Measurements from ENCODE around the gene STAMBP.
"Not testable (repeated sequence)": the region's sequence is repeated elsewhere in the genome, so short reads cannot be mapped to it uniquely, and the experiment has no call there.

The STAMBP gene
- long read RNA-seq, donor 1, full-length matches to known transcripts, result 5 of 16 reads
- long read RNA-seq, donor 1, partial matches to known transcripts, result 11 of 16 reads
- long read RNA-seq, donor 1, other reads (novel, unspliced or antisense), result 0 of 16 reads
- long read RNA-seq, donor 2, full-length matches to known transcripts, result 3 of 15 reads
- long read RNA-seq, donor 2, partial matches to known transcripts, result 0 of 15 reads
- long read RNA-seq, donor 2, other reads (novel, unspliced or antisense), result 12 of 15 reads
- long read RNA-seq, donor 3, full-length matches to known transcripts, result 2 of 2 reads
- long read RNA-seq, donor 3, partial matches to known transcripts, result 0 of 2 reads
- long read RNA-seq, donor 3, other reads (novel, unspliced or antisense), result 0 of 2 reads
- long read RNA-seq, donor 4, full-length matches to known transcripts, result 6 of 32 reads
- long read RNA-seq, donor 4, partial matches to known transcripts, result 26 of 32 reads
- long read RNA-seq, donor 4, other reads (novel, unspliced or antisense), result 0 of 32 reads
- long read RNA-seq, donor 5, full-length matches to known transcripts, result 5 of 5 reads
- long read RNA-seq, donor 5, partial matches to known transcripts, result 0 of 5 reads
- long read RNA-seq, donor 5, other reads (novel, unspliced or antisense), result 0 of 5 reads
- long read RNA-seq, donor 6, full-length matches to known transcripts, result 5 of 10 reads
- long read RNA-seq, donor 6, partial matches to known transcripts, result 5 of 10 reads
- long read RNA-seq, donor 6, other reads (novel, unspliced or antisense), result 0 of 10 reads
- long read RNA-seq, donor 7, full-length matches to known transcripts, result 2 of 26 reads
- long read RNA-seq, donor 7, partial matches to known transcripts, result 24 of 26 reads
- long read RNA-seq, donor 7, other reads (novel, unspliced or antisense), result 0 of 26 reads
- long read RNA-seq, donor 8, full-length matches to known transcripts, result 6 of 14 reads
- long read RNA-seq, donor 8, partial matches to known transcripts, result 8 of 14 reads
- long read RNA-seq, donor 8, other reads (novel, unspliced or antisense), result 0 of 14 reads

DNA sequence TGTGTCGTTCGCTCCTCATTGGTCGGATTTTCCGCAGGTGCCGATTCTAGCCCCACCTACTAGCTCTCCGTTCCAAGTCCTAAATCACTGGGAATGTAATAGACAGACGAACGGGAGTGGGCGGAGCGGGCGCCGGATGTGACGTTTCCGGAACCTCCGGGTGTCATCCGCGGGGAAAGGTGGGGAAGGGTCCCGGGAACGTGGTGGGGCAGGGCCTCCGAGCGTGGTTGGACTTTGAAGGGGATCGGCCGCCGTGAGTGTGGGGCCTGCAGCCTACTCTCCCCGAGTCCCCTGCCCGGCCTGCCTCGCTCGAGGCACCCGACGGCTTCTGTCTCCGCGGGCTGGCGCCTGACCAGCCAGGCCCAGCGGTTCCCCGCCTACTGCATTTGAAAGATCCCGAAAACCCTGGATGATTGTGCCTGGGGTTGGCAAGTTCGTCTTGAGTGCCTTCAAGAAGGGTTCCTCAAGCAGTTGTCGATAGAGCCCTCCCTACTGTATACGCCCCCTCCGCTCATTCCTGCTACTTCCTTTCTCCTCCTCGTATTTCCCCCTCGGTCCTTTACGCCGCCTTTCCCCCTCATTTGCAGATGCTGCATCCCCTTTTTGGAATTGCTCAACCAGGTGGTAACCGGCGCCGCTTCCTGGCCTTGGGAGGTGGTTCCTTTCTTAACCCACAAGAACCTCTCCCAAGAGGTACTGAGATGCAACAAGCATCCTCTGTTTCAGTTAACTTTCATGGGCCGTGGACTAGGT, at the start of gene STAMBP:
Gene STAMBP (plus strand): TSS at position 144 of the 753 bp plus-strand sequence. CDS start 1,896 bp downstream, outside the sequence.
- DNase-seq, result peak; percentile 92

DNA sequence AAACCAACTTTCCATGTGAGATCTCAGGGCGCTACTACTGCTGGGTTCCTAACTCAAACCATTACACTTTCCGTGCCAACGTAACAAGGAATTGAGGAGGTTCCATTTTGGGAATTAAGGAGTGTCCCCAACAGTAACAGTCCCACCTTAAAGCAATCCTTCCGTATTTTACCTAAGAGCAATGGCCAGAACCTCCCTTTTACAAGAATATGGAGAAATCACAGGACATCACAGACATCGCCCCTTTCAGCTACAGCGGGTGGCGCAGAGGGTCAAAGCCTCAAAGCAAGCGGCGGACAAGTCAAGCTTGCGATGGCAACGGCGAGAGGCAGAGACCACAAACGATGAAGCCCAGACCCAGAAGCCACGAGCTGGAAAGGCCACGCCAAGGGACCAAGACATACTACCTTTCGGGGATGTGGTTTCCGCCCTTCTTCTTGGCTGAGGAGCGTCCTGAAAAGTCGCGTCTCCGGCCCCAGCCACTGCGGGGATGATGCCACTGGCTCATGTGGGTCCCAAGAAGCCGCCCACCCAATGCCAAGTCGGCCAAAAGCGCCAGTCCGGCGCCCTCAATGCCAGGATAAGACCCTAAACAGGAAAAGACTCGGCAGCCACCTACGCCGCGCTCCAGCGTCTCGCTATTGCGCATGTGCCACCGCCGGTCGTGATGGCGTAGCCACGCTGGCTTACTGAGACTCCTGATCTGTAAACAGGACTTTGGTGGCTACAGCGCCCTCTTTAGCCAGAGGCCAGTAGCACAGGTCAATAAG, 49.1 kb upstream of the STAMBP start, which contains the start of gene DUSP11:
Gene DUSP11 (minus strand): TSS at position 637 of the 770 bp plus-strand sequence. CDS start 129 bp downstream, at position 508.
- DNase-seq, result peak; percentile 88

DNA sequence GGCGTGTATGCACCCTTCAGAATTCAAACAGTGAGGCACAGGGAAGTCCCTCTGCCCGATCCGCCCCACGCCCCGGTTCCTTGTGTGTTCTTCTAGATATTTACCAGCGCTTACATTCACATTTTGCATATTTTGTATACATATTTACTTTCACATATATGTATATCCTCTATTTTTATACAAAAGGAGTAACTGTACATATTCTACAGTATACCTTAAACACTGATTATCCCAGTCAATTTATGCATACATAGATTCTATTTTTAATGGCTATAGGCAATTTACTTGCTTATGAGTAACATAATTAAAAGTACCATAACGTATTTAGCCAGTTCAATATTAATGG, 48.6 kb upstream of the STAMBP start:
- DNase-seq, result no peak

DNA sequence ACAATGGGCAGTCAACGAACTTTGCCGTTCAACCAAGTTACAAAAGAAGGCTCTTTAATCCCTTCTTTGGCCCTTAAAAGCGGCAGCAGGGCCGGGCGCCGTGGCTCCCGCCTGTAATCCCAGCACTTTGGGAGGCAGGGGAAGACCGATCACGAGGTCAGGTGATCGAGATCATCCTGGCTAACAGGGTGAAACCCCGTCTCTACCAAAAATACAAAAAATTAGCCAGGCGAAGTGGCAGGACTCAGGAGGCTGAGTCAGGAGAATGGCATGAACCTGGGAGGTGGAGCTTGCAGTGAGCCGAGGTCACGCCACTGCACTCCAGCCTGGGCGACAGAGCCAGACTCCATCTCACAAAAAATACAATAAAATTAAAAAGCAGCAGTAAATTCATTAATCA, 45.4 kb upstream of the STAMBP start:
- DNase-seq, result not testable (repeated sequence)

DNA sequence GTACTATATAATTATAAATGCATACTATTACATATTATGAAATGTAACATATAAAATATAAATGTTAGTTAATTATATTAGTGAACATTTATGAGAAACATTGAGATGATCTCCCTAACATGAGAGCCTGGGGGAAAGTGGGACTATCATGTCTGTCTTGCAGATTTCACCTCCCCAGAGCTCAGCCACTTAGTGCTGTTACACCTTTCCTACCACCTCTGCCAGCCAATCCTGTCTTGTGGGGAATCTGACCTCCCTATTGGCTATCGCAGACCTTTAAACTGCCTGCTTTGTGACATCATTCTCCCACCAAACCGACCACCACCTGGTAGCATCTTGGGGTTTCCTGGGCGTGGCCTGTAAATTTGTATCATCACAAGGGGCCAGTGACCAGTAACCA, 44.9 kb upstream of the STAMBP start, which contains the start of gene C2orf78:
Gene C2orf78 (plus strand): TSS at position 301 of the 400 bp plus-strand sequence. CDS start 127 bp downstream, outside the sequence.
- not testable (repeated sequence) for DNase-seq

DNA sequence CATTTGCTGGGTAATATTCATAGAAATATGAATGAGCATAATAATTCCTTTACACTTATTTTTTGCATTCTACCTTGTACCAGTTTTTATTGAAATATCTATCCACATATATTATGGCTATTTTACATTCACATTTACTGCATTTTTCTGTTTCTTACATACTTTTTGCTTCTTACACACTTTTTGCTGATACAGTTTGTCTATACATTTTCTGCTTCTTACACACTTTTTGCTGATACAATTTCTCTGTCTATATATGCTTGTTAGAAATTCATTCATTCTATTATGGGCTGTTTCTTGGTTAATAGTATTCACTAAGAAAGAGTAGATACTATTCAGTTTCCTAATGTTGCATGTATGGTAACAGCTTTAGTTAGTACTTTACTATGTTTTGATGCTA, 16.9 kb upstream of the STAMBP start:
- DNase-seq, result no peak

DNA sequence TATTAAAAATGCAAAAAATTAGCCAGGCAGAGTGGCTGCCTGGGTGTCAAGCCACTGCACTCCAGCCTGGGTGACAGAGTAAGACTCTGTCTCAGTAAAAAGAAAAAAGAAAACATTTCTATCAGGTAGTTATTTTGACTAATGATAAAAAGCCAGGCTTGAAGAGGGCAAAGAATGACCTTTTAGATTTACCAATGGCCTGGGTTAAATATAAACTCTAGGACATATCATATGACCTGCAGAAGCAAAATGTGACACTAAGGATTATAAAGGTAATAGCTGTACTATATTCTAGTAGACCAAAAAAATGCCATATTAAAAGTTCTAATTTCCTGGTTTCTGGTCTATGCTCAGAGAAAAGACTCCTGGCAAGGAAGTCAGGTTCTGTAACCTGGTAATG, 16.1 kb upstream of the STAMBP start:
- DNase-seq, result no peak

DNA sequence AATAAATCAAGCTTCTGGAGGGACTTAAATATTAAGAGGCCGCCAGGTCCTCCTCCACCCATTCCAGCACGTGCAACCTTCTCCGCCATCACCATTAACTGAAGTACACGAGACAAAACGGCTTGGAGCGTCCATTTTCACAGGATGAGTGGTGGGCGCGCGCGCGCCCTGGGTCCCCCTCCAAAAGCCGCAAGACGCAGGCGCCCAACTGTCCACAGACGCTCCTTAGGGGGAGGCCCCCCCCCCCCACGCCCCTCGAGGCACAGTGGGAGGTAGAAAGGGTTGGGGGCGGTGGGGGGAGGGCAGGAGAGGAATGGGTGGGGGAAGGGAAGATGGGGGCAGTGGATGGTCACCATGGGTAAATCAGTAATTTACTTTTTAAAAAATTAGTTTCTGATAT, 10.5 kb upstream of the STAMBP start:
- DNase-seq, result no peak

DNA sequence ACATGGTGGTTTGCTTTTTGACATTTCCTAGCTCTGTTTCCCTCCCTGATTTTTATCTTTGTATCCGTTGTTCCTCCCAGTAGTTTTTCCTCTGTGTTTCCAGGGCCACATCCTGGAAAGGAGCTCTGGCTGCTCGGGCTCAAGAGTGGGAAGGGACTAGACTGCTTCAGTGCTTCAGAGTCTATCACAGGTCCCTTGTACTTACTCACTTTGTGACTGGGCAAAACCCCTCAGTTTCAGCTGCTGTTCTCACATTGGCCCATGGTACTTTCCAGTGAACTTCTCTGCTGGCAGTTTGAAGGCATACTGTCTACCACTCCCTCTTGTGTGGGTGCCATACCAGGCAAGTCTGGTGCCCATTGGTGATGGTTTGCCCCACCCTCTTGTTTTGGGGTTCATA, 7.5 kb upstream of the STAMBP start:
- no peak for DNase-seq

DNA sequence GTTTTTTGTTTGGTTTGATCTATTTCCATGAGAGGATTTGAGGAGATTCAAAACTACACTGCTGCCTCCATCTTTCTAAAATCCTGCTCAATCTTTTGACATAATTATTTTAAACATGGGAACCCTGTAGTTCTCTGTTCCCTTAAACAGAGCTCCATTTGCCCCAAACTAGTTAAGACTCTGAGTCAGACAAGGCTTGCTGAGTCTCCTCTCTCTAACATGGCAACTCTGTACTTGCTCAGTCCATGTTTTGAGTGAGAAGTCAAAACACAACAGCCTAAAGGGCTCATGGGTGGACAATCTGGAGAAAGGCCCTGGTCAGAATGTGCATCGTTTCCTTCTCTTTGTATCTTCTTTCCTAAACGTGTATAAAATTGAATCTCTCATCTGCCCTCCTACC, 7.1 kb upstream of the STAMBP start:
- no peak for DNase-seq

DNA sequence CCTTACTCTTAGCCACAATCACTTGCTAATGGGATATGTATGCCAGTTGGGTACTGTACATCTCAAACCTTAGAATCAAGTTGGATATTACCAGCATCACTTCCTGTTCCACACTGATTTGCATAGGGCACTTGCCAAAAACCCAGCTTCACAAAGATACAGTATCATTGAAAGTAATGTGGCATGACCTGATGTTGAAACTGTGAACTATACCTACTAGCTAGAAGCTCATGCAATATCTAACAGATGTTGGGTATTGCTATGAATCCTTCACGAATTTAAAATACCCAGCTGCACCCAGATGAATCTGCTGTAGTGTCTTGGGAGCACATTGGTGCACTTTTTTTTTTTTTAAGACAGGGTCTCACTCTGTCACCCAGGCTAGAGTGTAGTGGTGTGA, 6.5 kb upstream of the STAMBP start:
- DNase-seq, result no peak

DNA sequence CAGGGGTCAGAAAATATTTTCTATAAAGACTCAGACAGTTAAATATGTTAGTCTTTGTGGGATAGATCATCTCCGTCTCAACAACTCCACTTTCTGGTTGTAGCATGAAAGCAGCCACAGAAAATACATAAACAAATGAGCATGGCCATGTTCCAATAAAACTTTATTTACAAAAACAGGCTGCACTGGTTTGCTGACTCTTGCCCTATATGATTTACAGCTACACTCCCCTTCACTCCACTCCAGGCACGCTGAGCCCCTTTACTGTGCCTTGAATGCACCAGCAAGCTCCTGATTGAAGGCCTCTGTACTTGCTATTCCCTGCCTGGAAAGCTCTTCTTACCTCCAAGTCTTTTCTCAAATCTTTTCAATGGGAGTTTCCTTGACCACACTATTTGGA, 5.8 kb upstream of the STAMBP start:
- DNase-seq, result no peak

DNA sequence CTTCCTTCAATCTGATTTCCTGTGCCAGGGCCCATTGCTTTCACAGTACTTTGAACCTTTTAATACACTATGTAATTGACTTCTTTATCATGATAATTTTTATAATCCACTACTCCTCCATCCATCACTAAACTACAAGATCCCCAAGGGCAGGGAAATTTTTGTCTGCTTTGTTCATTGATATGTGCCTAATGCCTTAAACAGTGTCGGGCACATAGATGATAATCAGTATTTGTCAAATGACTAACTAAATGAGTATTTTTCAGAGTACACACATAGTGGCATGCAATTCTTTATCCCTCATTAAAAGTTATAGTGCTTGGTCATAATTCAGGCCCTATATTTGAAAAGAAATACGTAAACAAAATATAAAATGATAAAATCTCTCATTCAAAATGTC, 5.3 kb upstream of the STAMBP start:
- no peak for DNase-seq

DNA sequence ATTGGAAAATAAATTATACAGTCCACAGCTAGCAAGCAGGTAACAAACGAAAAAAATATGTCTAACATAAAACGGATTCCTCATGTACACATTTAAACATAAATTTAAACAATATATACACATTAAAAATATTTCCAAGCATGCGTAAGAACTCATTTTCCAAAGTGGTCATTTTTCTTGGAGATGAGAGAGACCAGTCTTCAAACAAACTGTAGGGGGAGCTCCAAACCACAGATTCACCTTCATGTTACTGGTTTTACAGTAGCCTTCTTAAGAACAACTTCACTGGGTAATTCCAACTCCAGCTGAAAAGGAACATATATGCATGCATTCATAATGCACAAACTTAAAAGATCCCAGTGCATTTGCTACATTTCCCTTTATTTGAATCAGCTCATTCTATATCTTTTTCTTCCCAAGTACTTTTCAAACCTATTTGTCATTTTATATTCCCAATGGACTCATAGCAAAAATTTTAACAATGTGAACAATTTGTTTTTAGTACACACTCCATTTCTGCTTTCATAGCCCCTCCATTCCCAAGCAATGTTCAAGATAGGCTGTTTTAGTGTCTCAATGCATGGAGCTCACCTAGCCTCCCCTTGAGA, 4.7 kb upstream of the STAMBP start:
- DNase-seq, result peak; percentile 26

DNA sequence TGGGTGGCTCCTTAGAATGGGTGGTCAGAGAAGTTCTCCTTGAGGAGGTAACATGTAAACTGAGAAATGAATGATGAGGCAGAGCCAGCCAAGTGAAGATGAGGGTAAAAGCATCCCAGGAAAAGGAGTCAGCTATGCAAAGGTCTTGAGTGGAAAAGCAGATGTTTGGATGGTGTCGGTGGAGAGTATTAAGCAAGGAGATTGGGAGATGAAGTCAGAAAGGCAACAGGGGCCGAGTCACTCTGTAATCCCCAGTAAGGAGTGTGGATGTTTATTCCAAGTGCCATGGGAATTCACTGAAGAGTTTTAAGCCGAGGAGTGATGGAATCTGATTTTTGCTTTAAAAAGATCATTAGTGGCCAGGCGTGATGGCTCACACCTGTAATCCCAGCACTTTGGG, 3.4 kb upstream of the STAMBP start:
- no peak for DNase-seq

DNA sequence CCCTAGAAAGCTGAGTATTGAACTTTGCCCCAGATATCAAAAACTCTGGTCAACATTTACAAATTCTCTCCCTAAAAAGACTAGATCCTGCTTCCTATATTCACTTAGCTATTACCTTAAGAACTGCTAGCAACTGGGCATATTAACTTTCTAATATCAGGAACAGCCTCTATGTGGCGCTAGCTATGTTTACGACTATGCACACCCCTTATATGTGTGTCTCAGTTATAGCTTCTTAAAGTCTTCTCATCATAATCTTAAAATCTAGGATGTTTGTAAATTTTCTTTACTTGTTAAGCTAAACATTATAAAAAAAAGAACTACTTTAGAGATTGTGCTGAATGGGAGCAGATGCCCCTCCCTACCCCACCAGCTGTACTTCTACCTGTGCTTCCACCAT, 1.7 kb upstream of the STAMBP start:
- no peak for DNase-seq

DNA sequence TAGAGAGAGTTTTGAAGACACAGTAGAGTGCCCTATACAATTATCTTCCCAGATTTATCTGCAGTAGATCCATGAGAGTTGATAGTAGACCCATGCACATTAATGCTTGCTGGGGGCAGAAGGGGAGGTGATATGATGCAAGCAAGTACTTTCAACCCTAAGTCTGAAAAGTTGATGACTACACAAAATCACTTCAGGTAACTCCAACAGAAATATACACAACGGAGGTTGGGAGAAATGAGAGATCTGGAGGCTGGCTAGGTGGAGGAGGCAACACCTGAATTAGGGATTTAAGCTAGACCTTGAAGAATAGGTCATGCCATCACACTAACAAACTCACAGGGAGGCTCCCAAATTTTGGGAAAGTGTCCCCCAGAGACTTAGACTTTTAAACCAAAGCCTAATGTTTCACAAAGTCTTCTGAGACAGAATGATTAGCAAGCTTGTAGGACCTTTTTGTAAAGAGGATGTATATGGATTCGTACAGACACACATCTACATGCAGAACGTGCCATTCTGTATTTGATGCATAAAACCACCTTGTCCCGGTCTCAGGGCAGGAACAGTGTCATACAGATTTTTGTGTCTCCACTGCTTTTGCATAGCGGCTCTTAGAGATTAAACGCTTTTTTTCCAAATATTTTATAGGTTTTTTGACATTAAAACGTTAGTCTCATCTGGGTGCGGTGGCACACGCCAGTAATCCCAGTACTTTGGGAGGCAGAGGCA, 937 bp upstream of the STAMBP start:
- no peak for DNase-seq

DNA sequence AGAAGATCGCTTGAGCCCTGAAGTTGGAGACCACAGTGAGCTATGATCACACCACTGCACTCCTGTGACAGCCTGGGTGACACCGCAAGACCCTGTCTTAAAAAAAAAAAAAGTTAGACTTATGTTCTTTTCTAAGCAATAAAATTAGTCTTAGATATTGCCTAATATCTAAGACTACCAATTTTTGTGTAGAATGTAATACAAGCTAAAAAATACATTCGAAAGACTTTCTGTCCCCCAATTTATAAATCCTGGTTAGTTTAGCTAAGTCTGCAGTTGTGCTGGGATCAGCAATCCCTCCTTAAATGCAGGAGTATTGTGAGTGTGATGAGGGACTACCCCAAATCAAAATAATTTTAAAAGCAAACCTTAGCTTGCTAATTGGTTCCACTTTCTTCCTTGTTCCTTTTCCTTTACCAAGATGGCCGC, 358 bp upstream of the STAMBP start:
- DNase-seq, result no peak

DNA sequence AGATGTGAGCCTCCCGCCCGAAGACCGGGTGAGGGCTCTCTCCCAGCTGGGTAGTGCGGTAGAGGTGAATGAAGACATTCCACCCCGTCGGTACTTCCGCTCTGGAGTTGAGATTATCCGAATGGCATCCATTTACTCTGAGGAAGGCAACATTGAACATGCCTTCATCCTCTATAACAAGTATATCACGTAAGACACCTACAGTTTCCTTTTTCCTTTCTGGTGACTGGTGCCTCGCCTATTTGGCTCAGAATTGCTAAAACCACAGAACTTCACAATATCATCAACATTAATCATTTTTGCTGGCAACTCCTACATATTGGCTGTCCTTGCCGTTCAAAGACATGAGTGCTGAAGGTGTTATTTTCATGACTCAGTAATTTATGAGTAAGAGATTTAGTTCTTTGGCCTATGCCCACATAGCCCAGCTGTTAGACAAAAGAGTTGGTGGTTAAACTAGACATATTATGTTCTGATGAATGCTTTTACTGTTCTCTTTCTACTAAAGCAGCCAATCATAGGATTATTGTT, 2.2 kb downstream of the STAMBP start:
- no peak for DNase-seq

DNA sequence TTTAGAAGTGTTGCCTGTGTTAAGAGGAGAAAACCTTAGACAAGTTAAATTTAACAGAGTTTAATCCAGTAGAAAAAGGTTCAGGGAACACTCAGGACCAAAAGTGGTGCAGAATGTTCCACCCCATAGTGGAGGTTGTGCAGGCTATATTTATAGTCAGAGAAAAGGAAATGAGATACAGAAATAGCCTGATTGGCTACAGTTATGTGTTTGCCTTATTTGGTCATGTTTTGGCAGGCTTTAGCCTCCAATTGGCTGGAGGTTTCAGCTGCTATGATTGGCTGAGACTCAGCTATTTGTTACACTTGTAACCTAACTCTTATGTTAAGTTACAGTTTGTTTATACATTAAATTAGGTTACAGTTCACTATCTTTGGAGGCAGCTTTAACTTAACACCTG, 4.2 kb downstream of the STAMBP start:
- DNase-seq, result no peak
